ENCODE data around the gene ADD3.

DNA sequence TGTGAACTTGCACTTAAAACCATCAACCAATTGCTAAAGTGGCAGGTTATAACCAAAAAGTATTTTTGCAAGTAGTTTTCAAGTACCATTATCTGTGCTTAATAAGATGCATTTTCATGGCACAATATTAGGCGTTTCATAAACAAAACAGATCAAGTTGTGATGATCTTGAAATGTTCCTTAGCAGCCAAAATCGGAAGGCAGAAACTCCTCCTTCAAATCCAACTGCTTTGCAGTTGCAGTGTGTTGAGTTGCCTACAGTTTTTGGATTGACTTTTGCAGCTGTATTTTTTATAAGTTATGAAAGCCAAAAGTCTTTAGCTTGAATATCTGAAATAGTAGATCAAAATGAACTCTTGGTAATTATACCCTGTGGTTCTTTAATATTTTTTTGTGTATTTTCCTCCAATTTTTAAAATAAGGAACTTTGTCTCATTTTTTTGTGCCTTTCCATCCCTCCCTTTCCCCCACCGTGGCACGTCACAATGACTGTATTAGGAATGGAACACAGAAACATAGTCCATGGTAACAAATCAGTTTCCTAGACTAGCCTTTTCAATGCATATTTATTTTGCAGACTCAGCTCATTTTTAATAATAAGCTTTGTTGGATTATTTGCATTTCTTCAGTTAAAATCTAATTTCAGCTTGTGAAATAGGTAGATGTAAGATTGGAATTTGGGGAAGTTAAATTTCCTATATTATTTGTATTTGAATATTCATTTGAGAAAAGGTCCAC, 80.8 kb downstream of the ADD3 start:
- no peak for TF ChIP-seq GATA2 (IDR thresholded peaks at IDR 0.05; ENCODE audit: low read depth, low read length)
- TF ChIP-seq GATA3 (IDR thresholded peaks at IDR 0.05; ENCODE audit: low read depth, low read length) = no peak
